ENCODE results near the gene PRXL2B.

GRCh38 chr1:2559509-2560298 lies 26.9 kb upstream of the PRXL2B start:
- TF ChIP-seq CTCF (IDR thresholded peaks at IDR 0.05) (no peak), POLR2A (IDR thresholded peaks at IDR 0.05) (no peak)
